Activated CD4-positive, alpha-beta T cell treated with anti-CD3 and anti-CD28 coated beads for 48 hours (primary cell): Measurements from ENCODE around the gene NMT1.
"Not testable (repeated sequence)": the region's sequence is repeated elsewhere in the genome, so short reads cannot be mapped to it uniquely, and the experiment has no call there.

Experiments used
- DNase-seq: peaks from one replicate; pipeline ENCODE4 v3.0.0-alpha.2; 2020

Gene NMT1

GRCh38 chr17:45038728-45039634 is 22.1 kb upstream of the NMT1 start:
- DNase-seq, result no peak

- no peak for DNase-seq
Observed at GRCh38 chr17:45040459-45040858, 20.7 kb upstream of the NMT1 start.

DNA sequence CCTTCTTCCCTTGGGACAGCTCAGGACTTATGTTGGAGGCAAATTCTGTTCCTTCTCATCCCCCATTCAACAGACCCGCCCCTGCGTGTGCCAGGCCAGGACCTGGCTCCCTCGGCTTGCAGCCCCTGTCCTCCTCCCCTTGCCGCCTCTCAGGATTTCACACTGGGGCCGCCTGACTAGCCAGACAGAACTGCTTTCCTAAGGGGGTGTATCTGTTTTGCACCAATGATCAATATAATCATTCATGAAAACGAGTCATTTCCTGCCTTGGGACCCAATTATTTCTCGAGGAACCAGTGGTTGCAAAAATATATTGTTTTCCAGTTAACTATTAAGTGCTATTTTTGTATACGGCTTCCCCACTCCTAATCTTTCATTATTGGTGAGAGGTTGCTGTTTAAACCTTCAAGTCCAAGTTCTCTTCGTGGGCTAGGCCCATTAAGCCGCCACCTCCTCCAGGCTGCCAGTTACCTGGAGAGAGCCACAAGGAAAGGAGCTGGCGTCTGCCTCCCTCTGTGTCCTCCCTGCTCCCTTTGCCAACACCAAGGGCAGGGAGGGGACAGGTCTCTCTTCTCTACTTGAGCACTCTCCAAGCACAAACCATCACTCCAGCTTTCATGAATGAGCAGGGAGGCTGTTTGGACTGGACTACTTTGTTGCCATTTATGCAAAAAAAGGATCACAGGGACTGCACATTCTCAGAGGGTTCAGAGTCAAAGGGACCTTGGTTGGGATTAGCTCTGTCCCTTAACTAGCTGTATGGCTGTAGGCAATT is 18.6 kb upstream of the NMT1 start:
- DNase-seq, result no peak

DNA sequence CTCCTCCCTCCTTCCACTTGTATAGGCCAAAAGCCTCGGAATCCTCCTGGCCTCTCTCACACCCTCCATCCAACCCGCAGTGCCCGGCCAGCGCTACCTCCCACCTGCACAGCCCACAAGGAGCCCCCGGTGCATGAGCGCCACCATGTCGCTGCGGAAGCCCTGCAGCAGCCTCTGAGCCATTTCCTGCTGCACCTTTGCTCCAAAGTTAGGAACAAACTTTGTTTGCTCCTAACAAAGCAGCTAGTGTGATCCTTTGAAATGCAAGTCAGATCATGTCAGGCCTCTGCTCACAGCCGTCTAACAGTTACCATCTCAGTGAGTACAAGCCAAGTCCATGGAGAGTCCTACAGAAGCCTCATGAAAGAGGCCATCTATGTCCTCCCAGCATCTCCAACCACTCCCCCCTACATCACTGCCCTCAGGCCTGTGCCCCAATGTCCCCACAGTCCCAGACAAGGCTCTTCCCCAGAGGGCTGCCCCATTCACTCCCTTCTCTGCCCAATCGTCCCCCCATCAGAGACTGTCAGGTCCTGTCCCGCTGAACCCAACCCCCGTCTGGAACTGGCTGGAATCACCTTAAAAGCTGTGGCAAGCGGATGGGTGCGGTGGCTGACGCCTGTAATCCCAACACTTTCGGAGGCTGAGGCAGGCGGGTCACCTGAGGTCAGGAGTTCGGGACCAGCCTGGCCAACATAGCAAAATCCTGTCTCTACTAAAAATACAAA is 17.1 kb upstream of the NMT1 start:
- DNase-seq, result no peak

DNA sequence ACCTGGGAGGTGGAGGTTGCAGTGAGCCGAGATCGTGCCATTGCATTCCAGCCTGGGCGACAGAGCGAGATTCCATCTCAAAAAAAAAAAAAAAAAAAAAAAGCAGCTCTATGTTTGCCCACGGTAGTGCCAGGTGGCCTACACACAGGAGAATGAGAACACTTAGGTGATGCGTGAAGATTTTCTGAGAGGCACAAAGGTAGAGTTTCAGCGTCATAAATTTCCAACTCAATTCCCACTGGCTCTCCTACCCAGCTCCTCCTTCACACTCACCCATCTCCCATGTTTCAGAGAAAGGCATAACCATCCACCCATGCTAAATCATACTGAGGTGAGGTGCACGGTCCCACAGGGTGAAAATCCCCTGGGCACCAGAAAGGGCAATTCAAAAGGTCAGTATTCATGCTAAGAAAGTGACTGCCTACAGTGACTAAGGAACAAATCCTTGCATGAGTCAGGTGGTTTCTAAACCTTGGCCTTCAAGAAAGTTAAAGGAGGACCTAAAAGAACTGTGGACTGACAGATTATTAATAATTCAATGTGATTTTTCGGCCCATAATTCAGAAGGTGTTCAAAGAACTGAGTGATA is 14.5 kb upstream of the NMT1 start:
- DNase-seq, result no peak

GRCh38 chr17:45048795-45049563 is 12.1 kb upstream of the NMT1 start:
- peak; percentile 16 for DNase-seq

DNA sequence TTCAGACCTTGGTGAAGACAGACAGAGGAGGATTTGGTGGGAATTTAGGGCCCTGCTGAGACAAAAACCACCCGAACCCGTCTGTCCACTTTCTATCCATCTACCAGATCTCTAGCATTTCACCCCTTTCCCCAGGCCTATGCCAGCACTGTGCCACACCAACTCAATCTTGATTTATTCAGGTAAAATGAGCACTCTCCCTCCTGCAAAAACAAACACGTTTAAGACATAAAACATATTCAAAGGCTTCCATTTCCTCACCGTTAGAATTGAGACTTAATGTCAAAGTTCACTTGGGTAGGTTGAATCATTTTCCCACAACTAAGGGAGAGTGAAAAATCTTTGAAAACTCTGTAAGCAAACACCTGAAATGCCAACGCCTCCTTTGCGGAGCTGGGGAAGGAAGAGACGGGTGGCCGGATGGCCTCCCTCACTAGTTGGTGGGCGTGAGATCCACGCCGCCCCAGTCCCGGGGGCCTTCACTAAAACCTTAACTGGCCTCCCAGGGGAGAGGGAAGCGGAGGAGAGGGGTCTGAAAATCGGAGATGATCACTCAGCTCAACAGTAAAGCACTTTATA is 10.5 kb upstream of the NMT1 start:
- peak; percentile 63 for DNase-seq

DNA sequence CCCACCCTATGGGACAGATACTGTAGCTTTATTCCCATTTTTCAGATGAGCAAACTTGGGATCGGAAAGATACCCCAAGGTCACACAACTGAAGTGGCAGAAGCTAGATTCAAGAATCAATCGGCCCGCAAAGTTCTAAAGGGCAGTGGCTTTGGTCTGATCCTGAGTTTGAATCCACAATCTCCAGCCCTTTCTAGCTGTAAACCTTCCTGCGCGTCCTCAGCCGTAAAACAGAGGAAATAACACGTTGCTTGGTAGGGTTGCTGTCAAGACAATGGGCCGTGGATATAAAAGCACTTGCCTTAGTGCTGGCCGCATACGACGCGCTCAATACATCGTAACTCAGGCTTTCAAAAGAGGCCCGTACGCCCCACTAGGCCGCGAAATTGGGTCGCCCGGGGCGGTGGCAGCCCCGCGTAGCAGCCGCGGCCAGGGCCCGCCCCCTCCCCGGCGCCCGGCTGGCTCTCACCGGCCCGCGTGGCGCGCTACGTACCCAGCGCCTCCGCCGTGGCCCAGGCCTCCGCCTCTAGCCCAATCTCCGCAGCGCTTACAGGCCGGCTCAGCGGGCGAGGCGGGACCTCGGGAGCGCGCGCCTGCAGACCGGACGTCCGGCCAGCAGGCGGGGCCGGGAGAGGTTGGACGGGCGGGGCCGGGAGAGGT is 9.9 kb upstream of the NMT1 start, which contains the start of gene DCAKD:
Gene DCAKD (minus strand): TSS at position 573 of the 660 bp plus-strand sequence. CDS start 16,747 bp downstream, outside the sequence.
- DNase-seq, result peak; percentile 94

DNA sequence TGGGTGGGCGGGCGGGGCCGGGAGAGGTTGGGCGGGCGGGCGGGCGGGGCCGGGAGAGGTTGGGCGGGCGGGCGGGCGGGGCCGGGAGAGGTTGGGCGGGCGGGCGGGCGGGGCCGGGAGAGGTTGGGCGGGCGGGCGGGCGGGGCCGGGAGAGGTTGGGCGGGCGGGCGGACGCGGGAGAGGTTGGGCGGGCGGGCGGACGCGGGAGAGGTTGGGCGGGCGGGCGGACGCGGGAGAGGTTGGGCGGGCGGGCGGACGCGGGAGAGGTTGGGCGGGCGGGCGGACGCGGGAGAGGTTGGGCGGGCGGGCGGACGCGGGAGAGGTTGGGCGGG is 9.4 kb upstream of the NMT1 start:
- DNase-seq, result not testable (repeated sequence)

- peak; percentile 66 for DNase-seq
Observed at GRCh38 chr17:45052052-45052772, 8.9 kb upstream of the NMT1 start.

GRCh38 chr17:45060382-45060796 is 728 bp upstream of the NMT1 start:
- DNase-seq, result no peak

GRCh38 chr17:45061606-45062205 is 589 bp downstream of the NMT1 start:
- DNase-seq, result no peak

GRCh38 chr17:45063198-45063597 is 2.1 kb downstream of the NMT1 start:
- no peak for DNase-seq

GRCh38 chr17:45067637-45068036 is 6.5 kb downstream of the NMT1 start:
- no peak for DNase-seq

GRCh38 chr17:45070001-45070400 is 8.9 kb downstream of the NMT1 start:
- DNase-seq, result no peak

DNA sequence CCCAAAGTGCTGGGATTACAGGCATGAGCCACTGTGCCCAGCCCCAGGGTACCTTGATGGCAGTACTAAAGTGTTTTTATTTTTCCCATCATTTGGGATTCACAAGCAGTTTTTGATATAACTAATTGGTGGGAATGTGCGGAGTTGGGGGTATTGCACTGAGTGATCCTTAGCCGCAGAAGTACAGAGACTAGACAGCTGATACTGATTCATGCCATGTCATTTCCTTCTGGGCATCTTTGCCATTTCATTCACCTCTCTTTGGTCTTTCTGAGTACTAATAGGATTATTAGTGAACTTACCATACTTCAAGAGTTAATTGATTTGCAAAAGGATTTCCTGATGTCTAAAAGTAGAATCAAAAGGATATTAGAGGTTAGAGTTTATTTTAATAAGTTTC is 9.7 kb downstream of the NMT1 start:
- no peak for DNase-seq

GRCh38 chr17:45073414-45074070 is 12.4 kb downstream of the NMT1 start:
- no peak for DNase-seq

- DNase-seq, result no peak
Observed at GRCh38 chr17:45077643-45078042, 16.5 kb downstream of the NMT1 start.

DNA sequence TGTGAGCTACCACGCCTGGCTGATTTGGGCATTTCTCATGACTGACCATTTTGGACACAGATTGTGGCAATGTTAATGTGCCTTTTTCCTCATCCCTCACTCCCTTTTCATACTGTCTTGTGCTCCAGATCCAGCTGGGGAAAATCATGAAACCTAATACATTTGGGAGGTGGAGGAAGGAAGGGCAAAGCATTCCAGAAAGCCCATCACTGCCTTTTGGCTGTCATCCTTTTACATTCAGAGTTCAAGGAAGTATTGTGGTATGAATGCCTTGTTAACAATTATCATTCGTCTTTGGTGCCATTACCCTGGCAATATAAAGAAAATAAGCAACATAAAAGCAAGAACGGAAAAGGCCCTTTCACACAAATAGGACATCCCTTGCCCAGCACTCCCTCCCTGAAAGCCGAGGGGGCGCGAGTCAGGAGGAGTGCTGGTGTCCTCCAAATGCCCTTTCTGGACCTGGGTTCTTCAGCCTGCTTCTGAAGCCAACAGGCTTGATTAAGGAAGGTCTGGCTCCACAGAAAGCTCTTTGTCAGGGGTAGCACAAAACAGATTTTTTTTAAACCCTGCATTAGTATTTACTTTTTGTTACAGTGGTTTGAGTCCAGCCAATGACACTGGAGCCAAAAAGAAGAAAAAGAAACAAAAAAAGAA is 20.1 kb downstream of the NMT1 start:
- no peak for DNase-seq
